HPDE6-E6E7 (cell line): ENCODE results near the gene PRICKLE2.

Experiments
- DNase-seq: peaks from one replicate; pipeline ENCODE4 v3.0.0; 2011; ENCODE audit warnings: missing footprints; ENCODE audit errors: extremely low spot score

The PRICKLE2 gene

DNA sequence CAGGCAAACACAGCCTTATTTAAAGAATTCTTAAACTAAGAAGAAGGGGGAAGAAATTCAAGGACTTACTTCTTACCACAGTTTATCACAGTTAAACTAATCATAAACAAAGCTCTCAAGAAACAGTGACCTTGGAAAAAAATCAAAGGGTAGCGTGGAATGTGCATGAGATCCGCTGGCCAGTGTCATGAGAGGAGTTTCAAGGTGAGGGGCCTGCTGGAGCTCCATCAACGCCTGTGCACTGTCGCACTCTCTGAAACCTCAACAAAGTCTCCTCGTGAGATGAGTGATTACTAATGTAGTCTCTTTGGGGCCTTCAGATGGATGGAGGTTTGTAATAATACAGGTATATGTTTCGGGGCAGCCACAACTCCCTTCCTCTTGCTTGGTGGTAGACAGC lies 28.4 kb upstream of the PRICKLE2 start:
- DNase-seq, result no peak

DNA sequence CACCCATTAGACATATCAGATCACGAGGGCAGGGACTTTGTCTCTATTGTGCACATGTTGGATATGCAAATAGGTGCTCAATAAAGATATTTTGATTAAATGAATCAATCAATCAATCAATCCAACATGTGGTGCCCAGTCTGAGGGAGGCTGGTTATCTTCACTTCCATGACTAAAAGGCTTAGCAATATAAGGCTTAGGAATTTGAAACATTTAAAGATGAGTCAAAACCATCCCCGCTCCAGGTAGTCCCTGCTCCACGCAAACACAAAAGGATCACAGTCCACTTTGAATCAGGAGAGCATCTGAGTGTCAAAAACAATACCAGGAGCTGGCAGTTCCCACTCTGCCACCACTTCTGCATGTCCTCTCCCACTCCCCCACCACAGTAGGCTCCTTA lies 25.8 kb upstream of the PRICKLE2 start:
- no peak for DNase-seq

- no peak for DNase-seq
These were observed 22.9 kb upstream of the PRICKLE2 start for GRCh38 chr3:64247991-64248646.

DNA sequence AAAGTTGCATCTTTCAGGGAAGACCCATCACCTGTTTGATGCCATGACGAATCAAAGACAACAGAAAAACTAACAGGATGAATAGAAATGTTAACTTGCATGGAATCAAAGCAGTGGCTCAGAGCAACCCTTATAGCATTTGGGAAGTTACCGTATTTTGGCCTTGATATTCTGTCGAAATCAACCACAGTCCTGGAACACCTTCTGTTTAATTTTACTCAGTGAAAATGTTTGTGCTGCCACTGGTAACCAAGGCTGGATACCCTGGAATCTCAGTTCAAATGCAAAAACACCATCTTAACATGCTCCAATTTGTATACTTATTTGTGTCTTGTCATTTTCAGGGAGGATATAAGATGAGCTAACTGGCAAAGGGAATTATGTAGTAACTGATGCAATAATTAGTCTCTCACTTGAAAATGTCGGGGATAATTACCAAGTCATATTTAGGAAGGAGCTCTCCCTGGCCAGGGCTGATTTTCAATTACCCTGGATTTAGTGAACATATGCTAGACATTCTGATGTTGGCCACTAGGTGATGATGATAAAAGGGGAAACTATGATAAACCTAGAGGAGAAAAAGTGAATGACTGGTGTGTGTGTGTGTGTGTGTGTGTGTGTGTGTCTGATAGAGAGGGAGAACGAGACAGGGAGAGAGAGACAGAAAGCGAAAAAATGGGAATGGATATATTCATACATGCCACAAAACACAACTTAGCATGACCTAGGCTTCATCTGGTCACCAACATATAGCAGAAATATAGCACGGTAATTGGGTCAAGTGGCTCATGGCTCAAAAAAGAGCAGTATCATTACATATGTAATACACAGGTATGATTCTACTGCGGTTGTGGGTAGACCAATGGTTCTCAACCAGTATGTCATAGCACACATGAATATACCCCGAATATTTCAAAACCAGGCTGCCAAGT lies 19.0 kb upstream of the PRICKLE2 start:
- DNase-seq, result no peak

- no peak for DNase-seq
These were observed 17.2 kb upstream of the PRICKLE2 start for GRCh38 chr3:64242435-64242834.

GRCh38 chr3:64240959-64241358 lies 15.7 kb upstream of the PRICKLE2 start:
- no peak for DNase-seq

GRCh38 chr3:64240396-64240795 lies 15.1 kb upstream of the PRICKLE2 start:
- DNase-seq, result no peak

GRCh38 chr3:64239841-64240240 lies 14.6 kb upstream of the PRICKLE2 start:
- DNase-seq, result no peak

GRCh38 chr3:64238971-64239667 lies 13.9 kb upstream of the PRICKLE2 start:
- DNase-seq, result peak; percentile 13

DNA sequence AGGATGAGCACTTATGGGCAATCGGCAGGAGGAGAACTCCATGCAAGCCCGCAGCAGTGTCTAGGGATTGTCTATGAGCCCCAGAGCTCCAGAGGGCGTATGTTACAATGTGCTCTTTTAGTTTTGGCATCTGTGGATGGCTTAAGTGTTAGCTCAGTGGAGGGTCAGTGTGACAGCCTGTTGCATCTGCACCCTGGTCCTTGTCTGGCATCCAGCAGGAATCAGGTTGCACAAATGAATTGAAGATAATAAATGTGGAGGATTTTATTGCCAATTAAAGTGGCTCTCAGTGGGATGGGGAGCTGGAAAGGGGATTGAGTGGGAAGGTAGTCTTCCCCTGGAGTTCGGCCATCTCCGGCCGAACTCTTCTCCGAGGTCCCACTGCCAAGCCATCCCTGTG lies 11.8 kb upstream of the PRICKLE2 start:
- no peak for DNase-seq

- no peak for DNase-seq
These were observed 10.3 kb upstream of the PRICKLE2 start for GRCh38 chr3:64235605-64236004.

GRCh38 chr3:64234571-64234970 lies 9.3 kb upstream of the PRICKLE2 start:
- DNase-seq, result no peak

DNA sequence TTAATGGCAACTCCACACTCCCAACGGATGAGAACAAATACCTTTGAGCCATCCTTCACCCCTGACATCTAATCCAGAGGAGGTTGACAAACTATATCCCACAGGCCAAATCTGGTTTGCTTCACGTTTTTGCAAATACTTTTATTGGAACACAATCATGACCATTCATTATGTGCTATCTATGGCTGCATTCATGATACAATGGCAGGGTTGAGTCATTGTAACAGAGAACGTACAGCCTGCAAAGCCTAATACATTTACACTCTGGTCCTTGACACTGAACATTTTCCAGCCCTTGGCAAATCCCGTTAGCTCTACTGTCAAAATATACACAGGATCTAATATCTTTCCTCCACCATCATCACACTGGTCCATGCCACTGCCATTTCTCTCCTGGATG lies 7.6 kb upstream of the PRICKLE2 start:
- DNase-seq, result no peak

GRCh38 chr3:64229903-64230302 lies 4.6 kb upstream of the PRICKLE2 start:
- no peak for DNase-seq

DNA sequence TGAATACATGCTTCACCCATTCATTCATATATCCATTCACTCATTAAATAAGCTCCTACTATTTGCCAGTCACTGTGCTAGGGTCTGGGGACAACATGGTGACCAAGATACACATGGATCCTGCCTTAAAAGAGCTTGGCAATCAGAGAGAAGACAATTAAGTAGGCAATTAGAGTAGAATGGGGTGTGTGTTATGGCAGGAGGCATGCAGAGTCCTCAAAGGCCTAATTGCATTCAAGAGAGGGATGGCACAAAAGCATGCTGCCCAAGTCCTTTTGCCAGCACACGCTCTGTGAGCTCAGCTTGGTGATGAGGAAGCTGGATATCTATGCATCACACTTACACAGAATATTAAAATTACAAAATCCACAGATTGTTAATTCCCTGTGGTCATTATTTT lies 2.8 kb upstream of the PRICKLE2 start:
- DNase-seq, result no peak

- no peak for DNase-seq
These were observed 1.5 kb upstream of the PRICKLE2 start for GRCh38 chr3:64226730-64227129.

DNA sequence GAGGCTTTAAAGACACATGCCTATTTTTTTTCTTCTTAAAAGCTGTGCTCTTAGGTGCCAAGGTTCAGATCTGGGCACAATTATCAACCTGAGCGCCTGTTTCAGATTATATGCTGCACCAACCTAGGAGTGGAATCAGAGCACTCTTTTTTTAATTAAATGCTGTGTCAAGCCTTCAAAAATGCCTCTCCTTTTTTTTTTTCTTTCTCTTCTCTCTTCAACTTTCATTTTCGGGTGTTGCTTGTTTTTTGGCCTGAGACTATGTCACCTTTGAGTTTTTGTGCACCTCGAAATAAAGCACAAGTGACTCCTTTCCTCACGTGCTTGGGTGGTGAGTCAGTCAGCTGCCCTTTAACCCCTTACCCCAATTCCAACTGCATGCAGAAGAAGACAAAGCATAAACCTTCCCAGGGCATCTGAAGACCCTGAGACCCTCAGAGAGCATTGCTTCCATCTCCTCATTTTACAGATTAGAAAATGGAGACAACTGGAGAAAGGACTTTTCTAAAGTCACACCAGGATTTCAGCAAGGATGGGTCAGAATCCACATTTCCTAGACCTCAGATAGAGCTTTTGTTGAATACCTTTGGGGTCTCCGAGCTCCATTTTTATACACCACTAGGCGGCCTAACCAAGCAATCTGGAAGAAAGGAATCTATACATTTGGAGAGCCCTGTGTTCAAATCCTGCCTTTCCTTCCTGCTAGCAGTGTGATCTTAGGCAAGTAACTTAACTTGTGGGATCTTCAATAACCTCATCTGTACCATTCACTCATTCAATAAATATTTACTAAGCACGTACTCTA lies 631 bp upstream of the PRICKLE2 start:
- DNase-seq, result no peak

GRCh38 chr3:64223791-64224745 lies 1.2 kb downstream of the PRICKLE2 start:
- no peak for DNase-seq

DNA sequence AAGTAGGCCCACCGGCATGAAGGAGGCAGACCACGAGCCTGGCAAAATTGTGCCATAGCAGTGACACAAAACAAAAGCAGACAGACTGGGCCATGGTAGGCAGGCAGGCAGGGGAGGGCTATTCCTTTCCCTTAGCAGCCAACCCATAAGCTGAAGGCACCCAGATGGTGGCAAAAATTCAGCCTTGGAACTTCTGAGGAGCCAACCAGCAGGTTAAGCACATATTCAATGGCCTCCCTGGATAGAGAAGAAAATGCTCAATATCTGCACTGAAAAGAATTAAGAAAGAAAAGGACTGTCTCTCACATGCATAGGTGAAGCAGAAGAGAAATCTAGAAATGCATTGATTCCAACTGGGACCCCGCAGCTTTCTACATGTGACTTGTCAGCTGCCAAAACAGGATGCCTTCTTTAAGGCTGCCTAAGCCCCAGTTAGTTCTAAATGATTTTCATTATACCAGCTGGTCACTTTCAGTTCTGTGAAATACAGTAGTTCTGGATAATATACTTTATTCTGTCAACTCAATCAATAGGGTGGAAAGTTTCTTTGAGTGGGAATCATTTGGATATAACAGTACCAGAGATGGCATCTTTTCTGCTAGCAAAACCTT lies 2.7 kb downstream of the PRICKLE2 start:
- no peak for DNase-seq
